Gastroesophageal sphincter (tissue), 4 donors: Measurements from ENCODE around the gene CNOT2. TPM values are rescaled to one million over a fixed set of nuclear protein-coding genes. Genes with fewer than 3 reads are reported as not detected.

Experiments
- ATAC-seq: fragments of 150-250 bp; one replicate; pipeline ENCODE4 v1.9.1; 2016; ENCODE audit warnings: mild to moderate bottlenecking, moderate library complexity
- H3K27ac ChIP-seq, 4 donors: fragments of 200-600 bp; sonication (generic) in 3 of 4; 1 replicate in 3 of 4; 2 replicates in 1 of 4; pipeline ENCODE4 v1.5.1; 2016 to 2019
- H3K27me3 ChIP-seq: fragments of 200-600 bp; sonication (generic); one replicate; pipeline ENCODE4 v1.5.1; 2019
- H3K36me3 ChIP-seq, 2 donors: fragments of 200-600 bp; sonication (generic); one replicate each; pipeline ENCODE4 v1.5.1; 2019; ENCODE audit warnings: control low read depth in 1 of 2
- H3K4me1 ChIP-seq, 3 donors: fragments of 200-600 bp; sonication (generic); 1 replicate in 2 of 3; 2 replicates in 1 of 3; pipeline ENCODE4 v1.5.1; 2016 to 2019; ENCODE audit warnings: control low read depth in 2 of 3
- H3K4me3 ChIP-seq, 2 donors: fragments of 200-600 bp; sonication (generic); one replicate each; pipeline ENCODE4 v1.5.1; 2019; ENCODE audit warnings: mild to moderate bottlenecking in 1 of 2, moderate library complexity in 1 of 2
- H3K9me3 ChIP-seq, 3 donors: fragments of 200-600 bp; sonication (generic); one replicate each; pipeline ENCODE4 v1.5.1; 2017 to 2019; ENCODE audit warnings: control low read depth in 2 of 3
- CTCF ChIP-seq, 4 experiments: fragments of 200-600 bp in 2 of 4; fragments of 450-650 bp in 2 of 4; sonication (generic) in 1 of 4; IDR thresholded peaks; one replicate each; pipeline ENCODE4 v1.5.1; 2017 to 2019; ENCODE audit warnings: antibody characterized with exemption in 4 of 4, mild to moderate bottlenecking in 2 of 4, moderate library complexity in 2 of 4
- EP300 ChIP-seq: sonication (generic); formaldehyde crosslinking; IDR thresholded peaks from one replicate; pipeline ENCODE4 v1.6.1; 2017; ENCODE audit warnings: antibody characterized with exemption, mild to moderate bottlenecking
- POLR2A ChIP-seq, 2 donors: fragments of 450-650 bp; IDR thresholded peaks; one replicate each; pipeline ENCODE4 v1.6.1; 2017; ENCODE audit warnings: antibody characterized with exemption in 2 of 2, mild to moderate bottlenecking in 2 of 2, moderate library complexity in 1 of 2
- POLR2AphosphoS5 ChIP-seq: sonication (generic); formaldehyde crosslinking; IDR thresholded peaks from one replicate; pipeline ENCODE4 v1.6.1; 2017; ENCODE audit warnings: antibody characterized with exemption
- WGBS, 2 donors: methylation state at CpG; one replicate each; pipeline ENCODE4 v1.1.5; 2018; ENCODE audit warnings: low coverage in 1 of 2; 5-methylcytosine and 5-hydroxymethylcytosine counted together
- total RNA-seq, 4 donors: library from RNA; depleted of rRNA; stranded (reverse); fragments of >200 nt; gene quantifications; one replicate each; pipeline ENCODE4 v1.1.0, GENCODE V29; 2016

Gene CNOT2
- total RNA-seq, 4 donors from 2014 or later, result 71.9 to 125 (median 101) TPM

- H3K9me3 ChIP-seq, result no peaks in the 10 kb centered on the region
- H3K4me1 ChIP-seq, result no peaks in the 10 kb centered on the region
- TF ChIP-seq POLR2AphosphoS5, result no peak
- TF ChIP-seq POLR2A (IDR thresholded peaks at IDR 0.05), result no peak
- TF ChIP-seq CTCF (IDR thresholded peaks at IDR 0.05), result no peak
- no peak for TF ChIP-seq EP300
- H3K36me3 ChIP-seq, result peaks cover 0 to 13% of the 10 kb centered on the region in 2 donors
- ATAC-seq, result no peak
- H3K27me3 ChIP-seq, result no peaks in the 10 kb centered on the region
- H3K4me3 ChIP-seq, result no peak overlapping the region
- H3K27ac ChIP-seq, result no peak overlapping the region
- WGBS, 2 donors, result 60 to 100% methylated on average over 1 of the region's 1 CpG
Observed at GRCh38 chr12:70402597-70402996, 159.4 kb downstream of the CNOT2 start.

GRCh38 chr12:70403826-70404225 is 160.6 kb downstream of the CNOT2 start:
- Histone ChIP-seq H3K9me3 (no peaks in the 10 kb centered on the region), H3K36me3 (peaks cover 0 to 13% of the 10 kb centered on the region in 2 donors), H3K4me3 (no peak overlapping the region), H3K27ac (no peak overlapping the region), H3K4me1 (no peaks in the 10 kb centered on the region), H3K27me3 (no peaks in the 10 kb centered on the region)
- no peak for ATAC-seq
- TF ChIP-seq CTCF (IDR thresholded peaks at IDR 0.05) (no peak), EP300 (no peak), POLR2AphosphoS5 (no peak), POLR2A (IDR thresholded peaks at IDR 0.05) (no peak)

Other genes with a start within 250 kb of the CNOT2 start
- gene KCNMB4, start 122.9 kb downstream of the CNOT2 start, total RNA-seq, result 1 to 10 TPM; 4.0 to 7.2 (median 5.8) TPM